NCI-H460 (cell line): Measurements from ENCODE around the gene C17orf107. TPM values are rescaled to one million over a fixed set of nuclear protein-coding genes. Genes with fewer than 3 reads are reported as not detected.

Experiments used
- DNase-seq: peaks from one replicate; pipeline ENCODE4 v3.0.0-alpha.2; 2016; ENCODE audit warnings: low read depth; ENCODE audit errors: extremely low read depth
- total RNA-seq: library from RNA; depleted of rRNA; stranded (reverse); fragments of >200 nt; shearing (Covaris generic); gene quantifications from 2 replicates; pipeline ENCODE4 v1.2.3, GENCODE V29; 2014; rRNA removed

The C17orf107 gene
- total RNA-seq, 1 experiment from 2014 or later = 0.59 TPM

DNA sequence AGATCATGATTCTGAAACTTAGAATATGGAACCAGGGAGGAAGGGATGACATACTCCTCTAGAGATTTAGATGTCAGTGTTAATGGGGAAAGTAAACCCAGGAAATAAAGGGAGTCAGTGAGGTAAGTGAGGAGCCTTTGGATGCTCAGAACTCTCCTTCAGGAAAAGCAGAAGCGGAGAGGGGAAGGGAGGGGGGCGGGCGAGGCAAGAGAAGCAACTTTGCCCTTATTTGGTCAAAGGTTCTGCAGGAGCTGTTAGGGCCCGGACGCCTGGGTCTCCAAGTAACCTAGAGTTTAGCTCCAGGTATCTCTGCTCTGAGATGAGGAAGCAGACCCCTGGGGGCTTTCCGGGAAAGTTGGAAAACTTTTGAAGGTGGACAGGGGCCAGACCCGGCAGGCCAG, 47.7 kb downstream of the C17orf107 start:
- no peak for DNase-seq

DNA sequence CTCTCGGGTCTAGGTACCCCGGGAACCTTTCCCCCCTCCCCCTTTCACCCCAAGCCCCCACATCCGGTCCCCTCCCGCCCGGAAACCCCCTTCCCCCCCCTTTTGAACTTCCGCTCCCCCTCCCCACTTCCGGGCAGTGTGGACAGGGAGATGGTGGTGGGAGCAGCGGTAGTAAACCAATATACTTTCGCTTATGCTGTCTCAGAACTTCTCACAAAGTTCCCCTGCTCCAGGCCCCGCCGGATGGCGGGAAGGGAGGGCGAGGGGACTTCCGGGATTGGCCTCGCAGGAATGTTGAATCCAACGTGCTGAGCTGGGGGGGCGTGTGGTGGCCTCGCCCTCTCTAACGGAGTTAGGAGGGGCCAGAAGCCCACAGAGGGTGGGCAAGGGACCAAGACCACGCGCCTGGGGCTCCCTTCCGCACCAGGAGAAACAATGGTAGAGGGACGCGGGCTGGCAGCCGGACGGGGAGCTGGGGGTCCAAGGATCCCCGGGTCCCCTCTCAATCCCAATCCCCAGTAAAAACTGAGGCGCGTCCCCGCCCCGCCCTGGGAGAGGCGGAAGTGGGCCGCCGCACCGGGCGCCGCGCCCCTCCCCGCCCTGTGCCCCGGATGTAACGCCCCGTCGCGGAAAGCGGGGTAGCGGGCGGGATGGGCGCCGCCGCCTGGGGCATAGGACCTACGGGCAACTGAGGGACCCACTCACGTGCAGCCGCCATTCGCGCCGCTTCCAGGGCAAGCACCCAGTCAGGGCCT, 48.3 kb downstream of the C17orf107 start:
- DNase-seq = no peak

DNA sequence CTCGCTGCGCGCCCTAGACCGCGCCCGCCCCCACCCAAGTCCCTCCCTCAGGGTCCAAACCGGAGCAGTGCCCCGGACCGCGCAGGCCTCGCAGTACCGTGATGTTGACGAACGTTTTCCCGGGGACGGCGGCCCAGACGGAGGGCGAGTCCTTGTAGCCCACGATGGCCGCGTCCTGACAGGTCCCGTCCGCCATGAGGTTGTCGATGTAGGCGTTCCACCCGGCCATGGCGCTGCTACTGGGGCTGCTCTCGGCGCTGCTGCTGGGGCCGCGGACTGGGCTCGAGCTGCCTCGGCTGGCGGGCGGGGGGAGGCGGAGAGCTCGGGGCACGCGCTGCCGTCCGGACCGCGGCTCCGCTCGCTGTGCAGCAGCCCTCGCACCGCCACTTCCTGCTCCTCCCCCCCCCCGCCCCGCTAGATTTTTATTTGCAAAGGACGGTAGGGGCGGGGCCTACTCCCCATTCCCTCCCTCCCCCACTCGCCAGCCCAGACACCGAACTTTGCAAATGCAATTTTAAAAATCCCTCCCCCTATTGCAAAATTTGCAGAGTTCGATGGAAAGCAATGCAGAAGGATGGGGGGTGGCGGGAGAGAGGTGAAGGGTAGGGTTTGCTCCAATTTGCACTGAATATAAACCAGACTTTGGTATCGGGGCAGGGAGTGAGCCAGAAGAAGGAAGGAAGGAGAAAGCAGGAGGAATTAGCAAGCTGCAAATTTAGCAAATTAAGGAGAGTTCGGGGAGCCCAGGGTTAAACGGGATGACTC, 49.0 kb downstream of the C17orf107 start, which contains the start of gene PFN1:
PFN1 (minus strand) TSS at position 365 of the 765 bp plus-strand sequence; CDS start at position 229, 136 bp downstream.
- peak; percentile 92 for DNase-seq

DNA sequence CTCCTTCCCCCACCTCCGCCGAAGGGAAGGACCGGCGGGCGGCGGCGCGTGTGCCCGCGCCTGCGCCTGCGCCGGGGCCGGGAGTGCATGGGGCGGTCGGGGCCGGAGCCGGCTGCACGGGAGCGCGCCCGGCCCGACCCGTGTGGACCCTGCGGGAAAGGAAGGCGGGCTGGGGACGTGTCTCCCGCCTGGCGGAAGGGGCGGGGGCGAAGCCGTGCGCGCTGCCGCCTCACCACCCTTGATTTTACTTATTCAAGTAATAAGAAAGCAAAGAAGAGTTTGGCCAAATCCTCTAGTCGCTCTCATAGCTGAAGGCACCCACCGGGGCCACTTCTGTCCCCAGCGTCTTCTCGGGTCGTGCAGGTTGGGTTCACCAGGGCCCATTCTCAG, 49.6 kb downstream of the C17orf107 start:
- DNase-seq = peak; percentile 87

DNA sequence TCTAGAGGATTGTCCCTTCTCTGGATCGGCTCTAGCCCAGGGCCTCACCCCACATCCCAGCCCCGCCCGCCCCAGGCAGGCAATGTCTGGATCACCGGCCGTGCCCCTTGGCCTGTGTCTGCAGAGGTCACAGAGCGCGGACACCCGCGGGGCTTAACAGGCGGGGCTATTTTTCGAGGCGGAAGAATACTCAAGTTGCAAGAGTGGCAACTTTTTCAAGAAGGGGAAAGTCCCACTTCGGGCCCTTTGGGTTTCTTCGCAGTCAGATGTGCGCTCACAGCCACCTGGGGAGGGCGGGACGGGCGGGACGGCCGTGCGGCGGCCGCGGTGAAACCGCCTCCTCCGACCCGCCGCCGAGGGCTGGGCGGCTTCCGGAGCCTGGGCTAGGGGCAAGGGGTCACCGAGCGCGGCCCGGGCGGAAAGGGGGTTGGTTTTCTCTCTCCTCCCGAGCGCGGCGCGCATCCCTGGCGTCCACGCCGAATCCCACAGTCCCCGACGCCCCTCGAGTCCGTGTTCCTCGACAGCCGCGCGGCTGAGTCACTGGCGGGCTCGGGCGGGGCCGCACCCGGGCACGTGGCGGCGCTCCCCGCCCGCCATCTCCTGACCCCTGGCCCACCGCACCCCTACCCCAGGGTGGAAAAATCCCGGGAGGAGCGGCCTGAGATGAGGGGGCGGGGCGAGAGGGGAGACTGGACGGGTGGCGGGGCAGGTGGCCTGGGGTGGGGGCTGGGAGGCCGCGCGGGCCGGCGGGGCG, 50.2 kb downstream of the C17orf107 start:
- peak; percentile 68 for DNase-seq

DNA sequence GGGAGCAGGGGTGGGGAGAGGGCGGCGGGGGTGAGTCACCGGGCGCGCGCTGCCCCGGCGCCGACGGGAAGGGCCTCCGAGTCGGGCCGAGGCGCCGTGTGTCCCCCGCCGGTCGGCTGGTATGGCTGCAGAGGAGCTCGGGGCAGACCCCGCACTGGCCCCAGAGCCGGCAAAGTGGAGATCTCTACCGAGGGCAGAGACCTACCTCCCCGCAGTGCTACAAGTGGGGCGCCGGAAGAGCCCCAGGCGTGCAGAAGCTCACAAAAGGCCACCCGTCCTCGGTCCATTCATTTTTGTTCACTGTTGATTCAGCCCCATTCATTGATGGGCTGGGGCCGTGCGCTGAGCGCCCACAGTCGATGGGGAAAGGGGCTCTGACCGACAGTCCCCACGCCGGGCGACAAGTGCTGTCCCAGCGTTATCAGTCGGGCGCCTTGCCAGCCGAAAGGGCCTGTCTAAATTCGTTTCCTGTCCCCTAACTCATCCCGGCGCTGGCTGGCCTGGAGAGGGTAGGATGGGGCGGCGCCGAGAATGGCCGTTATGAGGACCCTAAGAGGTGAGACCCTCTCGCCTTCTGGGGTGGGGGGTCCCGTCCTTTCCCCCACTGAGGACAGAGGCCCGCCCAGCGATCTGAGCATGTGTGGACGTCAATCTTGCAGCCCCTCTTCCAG, 50.9 kb downstream of the C17orf107 start:
- DNase-seq = no peak

DNA sequence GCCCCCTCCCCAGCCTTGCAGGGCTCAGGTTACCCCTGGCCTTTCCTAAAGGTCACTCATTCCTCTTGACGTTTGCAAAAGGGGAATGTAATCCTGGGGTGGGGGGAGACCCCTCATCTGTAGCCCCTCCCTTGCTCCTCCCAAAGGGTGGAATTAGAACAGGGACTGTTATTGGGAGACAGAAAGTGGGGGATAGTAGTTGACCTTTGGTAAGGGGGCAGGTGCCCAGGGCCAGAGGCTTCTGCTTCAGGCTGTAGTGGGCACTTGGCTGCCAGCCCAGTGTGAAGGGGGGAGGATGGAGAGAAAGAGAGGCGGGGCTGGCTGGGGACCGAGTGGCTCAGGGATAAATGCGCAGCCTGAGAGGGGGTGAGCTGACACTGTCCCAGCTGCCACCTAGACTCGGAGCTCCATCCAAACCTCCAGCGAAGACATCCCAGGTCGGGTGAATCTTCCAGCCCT, 51.4 kb downstream of the C17orf107 start, which contains the start of gene ENO3:
ENO3 (plus strand) TSS at position 374 of the 459 bp plus-strand sequence. CDS start 711 bp downstream, outside the sequence.
- DNase-seq = no peak

DNA sequence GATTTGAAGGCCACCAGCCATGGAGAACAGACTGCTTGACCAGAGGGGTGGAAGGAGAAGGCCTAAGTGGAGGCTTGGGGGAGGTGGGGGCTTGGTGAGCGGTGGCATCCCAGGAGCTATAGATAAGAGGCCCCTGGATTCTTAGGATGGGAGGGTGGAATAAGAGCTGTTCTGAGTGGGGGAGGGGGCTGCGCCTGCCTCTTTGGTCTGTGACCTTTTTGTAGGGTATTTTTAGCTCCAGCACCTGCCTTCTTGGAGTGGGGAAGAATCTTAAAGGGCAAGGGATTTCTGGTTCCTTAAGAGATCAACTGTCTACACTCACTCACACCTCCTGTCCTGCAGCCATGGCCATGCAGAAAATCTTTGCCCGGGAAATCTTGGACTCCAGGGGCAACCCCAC, 52.1 kb downstream of the C17orf107 start:
- no peak for DNase-seq

Other genes with a start within 250 kb of the C17orf107 start
- gene PELP1, start 195.4 kb upstream of the C17orf107 start, total RNA-seq = 58.2 and 61.8 TPM in 2 replicates
- gene ARRB2, start 188.9 kb upstream of the C17orf107 start, total RNA-seq = 28.8 and 32.9 TPM in 2 replicates
- gene MED11, start 168.1 kb upstream of the C17orf107 start, total RNA-seq = 21.8 and 24.3 TPM in 2 replicates
- 0.22 and 0.23 TPM in 2 replicates for gene ZMYND15, start 159.7 kb upstream of the C17orf107 start, total RNA-seq
- gene CXCL16, start 159.6 kb upstream of the C17orf107 start, total RNA-seq = 16.2 and 18.0 TPM in 2 replicates
- not detected in 2 replicates for gene TM4SF5, start 127.7 kb upstream of the C17orf107 start, total RNA-seq
- gene VMO1, start 113.2 kb upstream of the C17orf107 start, total RNA-seq = not detected in 2 replicates
- gene GLTPD2, start 110.6 kb upstream of the C17orf107 start, total RNA-seq = not detected in 2 replicates
- gene PSMB6, start 103.4 kb upstream of the C17orf107 start, total RNA-seq = 141 and 171 TPM in 2 replicates
- gene PLD2, start 92.4 kb upstream of the C17orf107 start, total RNA-seq = 9.7 and 14.8 TPM in 2 replicates
- gene MINK1, start 66.2 kb upstream of the C17orf107 start, total RNA-seq = 19.4 and 19.8 TPM in 2 replicates
- gene CHRNE, start 3.6 kb downstream of the C17orf107 start, total RNA-seq = not detected in 2 replicates
- not detected in 2 replicates for gene GP1BA, start 32.7 kb downstream of the C17orf107 start, total RNA-seq
- 53.4 and 54.3 TPM in 2 replicates for gene SLC25A11, start 40.5 kb downstream of the C17orf107 start, total RNA-seq
- 59.5 and 62.7 TPM in 2 replicates for gene RNF167, start 40.7 kb downstream of the C17orf107 start, total RNA-seq
- gene PFN1, start 49.0 kb downstream of the C17orf107 start, total RNA-seq = 960 and 1,088 TPM in 2 replicates
- gene ENO3, start 51.6 kb downstream of the C17orf107 start, total RNA-seq = 5.4 and 7.5 TPM in 2 replicates
- 56.0 and 57.1 TPM in 2 replicates for gene SPAG7, start 68.3 kb downstream of the C17orf107 start, total RNA-seq
- 54.5 and 59.9 TPM in 2 replicates for gene CAMTA2, start 88.1 kb downstream of the C17orf107 start, total RNA-seq
- gene INCA1, start 98.0 kb downstream of the C17orf107 start, total RNA-seq = not detected in 2 replicates
- 50.3 and 52.6 TPM in 2 replicates for gene KIF1C, start 98.4 kb downstream of the C17orf107 start, total RNA-seq
- 0.12 and 0.35 TPM in 2 replicates for gene SLC52A1, start 135.9 kb downstream of the C17orf107 start, total RNA-seq
- not detected in 2 replicates for gene ZFP3, start 178.9 kb downstream of the C17orf107 start, total RNA-seq
- gene ZNF232, start 212.3 kb downstream of the C17orf107 start, total RNA-seq = 15.5 and 17.3 TPM in 2 replicates
- not detected in 2 replicates for gene USP6, start 216.5 kb downstream of the C17orf107 start, total RNA-seq